ENCODE results near the gene OLFML2A. TPM values are rescaled to one million over a fixed set of nuclear protein-coding genes. Genes with fewer than 3 reads are reported as not detected.

Gene OLFML2A
- total RNA-seq, 1 experiment from 2014 or later, result 1.4 TPM

GRCh38 chr9:124741662-124742061 is 35.3 kb upstream of the OLFML2A start:
- intact Hi-C loops (cut with micrococcal nuclease; ENCODE audit: unreplicated experiment), result no loop called here
- no peaks in the 10 kb centered on the region for H3K27me3 ChIP-seq (replicated peaks; ENCODE audit: insufficient read depth, low read depth, low read length, poor library complexity)
- DNase-seq (ENCODE audit: low spot score), result no peak
- POLR2A ChIA-PET (ENCODE audit: low non-redundant PET), result no interaction called here
- H3K36me3 ChIP-seq (ENCODE audit: insufficient read depth, low read length, poor library complexity, severe bottlenecking), result no peaks in the 10 kb centered on the region
- BruUV-seq (replicated peaks), result no TSS peak
- no peak overlapping the region for H3K27ac ChIP-seq (ENCODE audit: low read depth, low read length, poor library complexity, severe bottlenecking)
- no peak overlapping the region for H3K4me3 ChIP-seq (ENCODE audit: low read depth, low read length, poor library complexity, severe bottlenecking)
- TF ChIP-seq EZH2 (IDR thresholded peaks at IDR 0.05; ENCODE audit: borderline replicate concordance, low read depth, low read length, poor library complexity, severe bottlenecking) (no peak), CTCF (conservative IDR thresholded peaks at IDR 0.05; ENCODE audit: low read depth, low read length) (no peak)
- CTCF ChIA-PET, result no interaction called here
- no peaks in the 10 kb centered on the region for H3K9me3 ChIP-seq (ENCODE audit: low read depth, low read length, poor library complexity, severe bottlenecking)
- peaks cover 4% of the 10 kb centered on the region for H3K4me1 ChIP-seq (ENCODE audit: insufficient read depth, low read length, poor library complexity, severe bottlenecking)

DNA sequence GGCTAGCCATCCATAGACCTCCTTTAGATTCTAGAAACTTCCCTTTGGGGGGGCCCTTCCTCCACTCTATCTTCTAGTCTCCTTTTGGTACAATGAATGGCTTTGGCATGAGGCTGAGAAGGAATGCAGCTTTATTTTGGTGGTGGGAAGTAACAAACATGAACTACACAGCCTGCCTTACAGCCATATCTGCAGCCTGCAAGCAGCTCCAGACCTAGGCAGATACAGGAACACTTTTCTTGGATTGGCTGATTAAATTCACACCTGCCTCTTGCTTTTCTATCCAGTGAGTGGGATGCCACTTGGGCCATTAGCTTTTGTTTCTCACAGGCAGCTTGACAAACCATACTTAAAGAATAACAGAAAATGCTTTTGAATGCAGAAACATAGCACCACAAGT is 34.0 kb upstream of the OLFML2A start:
- Histone ChIP-seq H3K27ac (ENCODE audit: low read depth, low read length, poor library complexity, severe bottlenecking) (no peak overlapping the region), H3K9me3 (ENCODE audit: low read depth, low read length, poor library complexity, severe bottlenecking) (no peaks in the 10 kb centered on the region), H3K4me3 (ENCODE audit: low read depth, low read length, poor library complexity, severe bottlenecking) (no peak overlapping the region), H3K27me3 (replicated peaks; ENCODE audit: insufficient read depth, low read depth, low read length, poor library complexity) (no peaks in the 10 kb centered on the region), H3K36me3 (ENCODE audit: insufficient read depth, low read length, poor library complexity, severe bottlenecking) (no peaks in the 10 kb centered on the region), H3K4me1 (ENCODE audit: insufficient read depth, low read length, poor library complexity, severe bottlenecking) (peaks cover 4% of the 10 kb centered on the region)
- DNase-seq (ENCODE audit: low spot score), result no peak
- TF ChIP-seq CTCF (conservative IDR thresholded peaks at IDR 0.05; ENCODE audit: low read depth, low read length) (no peak), EZH2 (IDR thresholded peaks at IDR 0.05; ENCODE audit: borderline replicate concordance, low read depth, low read length, poor library complexity, severe bottlenecking) (no peak)
- CTCF ChIA-PET, result interaction anchor here (0.5 to 1.0 kb wide), 4 partner anchors 12 to 400 kb away, joined by 3 to 4 read pairs (median 4); no protein-coding TSS in a partner anchor
- POLR2A ChIA-PET (ENCODE audit: low non-redundant PET), result no interaction called here
- no TSS peak for BruUV-seq (replicated peaks)
- intact Hi-C loops (cut with micrococcal nuclease; ENCODE audit: unreplicated experiment), result no loop called here

DNA sequence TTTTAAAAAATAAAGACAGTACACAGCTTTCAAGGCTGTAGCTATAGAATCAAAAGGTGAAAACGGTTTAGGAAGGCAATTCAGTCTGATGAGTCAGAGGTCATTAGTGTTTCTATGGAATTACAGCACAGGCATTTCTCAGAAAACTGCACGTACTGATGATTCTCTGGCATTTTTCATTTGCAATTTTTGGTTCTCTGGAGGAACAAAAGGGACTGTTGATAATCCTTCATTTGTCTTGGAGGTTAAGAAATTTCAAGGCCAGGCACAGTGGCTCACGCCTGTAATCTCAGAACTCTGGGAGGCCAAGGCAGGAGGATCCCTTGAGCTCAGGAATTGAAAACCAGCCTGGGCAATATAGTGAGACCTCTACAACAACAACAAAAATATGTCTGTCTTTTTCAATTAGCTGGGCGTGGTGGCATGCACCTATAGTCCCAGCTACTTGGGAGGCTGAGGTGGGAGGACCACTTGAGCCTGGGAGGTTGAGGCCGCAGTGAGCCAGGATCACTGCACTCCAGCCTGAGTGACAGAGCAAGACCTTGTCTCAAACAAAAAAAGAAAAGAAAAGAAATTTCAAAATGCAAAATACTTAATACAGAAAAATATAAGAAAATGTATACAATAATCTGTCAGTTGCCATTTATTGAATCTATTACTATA is 33.1 kb upstream of the OLFML2A start:
- POLR2A ChIA-PET (ENCODE audit: low non-redundant PET), result no interaction called here
- peaks cover 4% of the 10 kb centered on the region for H3K4me1 ChIP-seq (ENCODE audit: insufficient read depth, low read length, poor library complexity, severe bottlenecking)
- intact Hi-C loops (cut with micrococcal nuclease; ENCODE audit: unreplicated experiment), result no loop called here
- no peak overlapping the region for H3K27ac ChIP-seq (ENCODE audit: low read depth, low read length, poor library complexity, severe bottlenecking)
- CTCF ChIA-PET, result interaction anchor here (0.5 kb wide), 1 partner anchor 13 kb away, joined by 4 read pairs; no protein-coding TSS in a partner anchor
- no peaks in the 10 kb centered on the region for H3K36me3 ChIP-seq (ENCODE audit: insufficient read depth, low read length, poor library complexity, severe bottlenecking)
- no peaks in the 10 kb centered on the region for H3K27me3 ChIP-seq (replicated peaks; ENCODE audit: insufficient read depth, low read depth, low read length, poor library complexity)
- no peaks in the 10 kb centered on the region for H3K9me3 ChIP-seq (ENCODE audit: low read depth, low read length, poor library complexity, severe bottlenecking)
- TF ChIP-seq EZH2 (IDR thresholded peaks at IDR 0.05; ENCODE audit: borderline replicate concordance, low read depth, low read length, poor library complexity, severe bottlenecking), result no peak
- TF ChIP-seq CTCF (conservative IDR thresholded peaks at IDR 0.05; ENCODE audit: low read depth, low read length), result no peak
- DNase-seq (ENCODE audit: low spot score), result no peak
- no peak overlapping the region for H3K4me3 ChIP-seq (ENCODE audit: low read depth, low read length, poor library complexity, severe bottlenecking)
- no TSS peak for BruUV-seq (replicated peaks)

Measured in A673 (cell line).